ENCODE data around the gene HOXD9. TPM values are rescaled to one million over a fixed set of nuclear protein-coding genes. Genes with fewer than 3 reads are reported as not detected.
A peak's percentile ranks its signal among the peaks of the same experiment; 100 is the strongest.

HOXD9 gene
- 10 to 100 TPM in 2 of 4 donors, 1 to 10 TPM in 2; 2.7 to 13.3 (median 7.5) TPM for total RNA-seq

DNA sequence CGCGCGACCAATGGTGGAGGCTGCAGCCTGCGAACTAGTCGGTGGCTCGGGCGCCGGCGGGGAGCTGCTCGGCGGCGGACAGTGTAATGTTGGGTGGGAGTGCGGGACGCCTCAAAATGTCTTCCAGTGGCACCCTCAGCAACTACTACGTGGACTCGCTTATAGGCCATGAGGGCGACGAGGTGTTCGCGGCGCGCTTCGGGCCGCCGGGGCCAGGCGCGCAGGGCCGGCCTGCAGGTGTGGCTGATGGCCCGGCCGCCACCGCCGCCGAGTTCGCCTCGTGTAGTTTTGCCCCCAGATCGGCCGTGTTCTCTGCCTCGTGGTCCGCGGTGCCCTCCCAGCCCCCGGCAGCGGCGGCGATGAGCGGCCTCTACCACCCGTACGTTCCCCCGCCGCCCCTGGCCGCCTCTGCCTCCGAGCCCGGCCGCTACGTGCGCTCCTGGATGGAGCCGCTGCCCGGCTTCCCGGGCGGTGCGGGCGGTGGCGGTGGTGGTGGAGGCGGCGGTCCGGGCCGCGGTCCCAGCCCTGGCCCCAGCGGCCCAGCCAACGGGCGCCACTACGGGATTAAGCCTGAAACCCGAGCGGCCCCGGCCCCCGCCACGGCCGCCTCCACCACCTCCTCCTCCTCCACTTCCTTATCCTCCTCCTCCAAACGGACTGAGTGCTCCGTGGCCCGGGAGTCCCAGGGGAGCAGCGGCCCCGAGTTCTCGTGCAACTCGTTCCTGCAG, at the start of gene HOXD9:
HOXD9 (plus strand) TSS at position 37 of the 728 bp plus-strand sequence; CDS start at position 87, 50 bp downstream.
- TF ChIP-seq, protein P1, sequence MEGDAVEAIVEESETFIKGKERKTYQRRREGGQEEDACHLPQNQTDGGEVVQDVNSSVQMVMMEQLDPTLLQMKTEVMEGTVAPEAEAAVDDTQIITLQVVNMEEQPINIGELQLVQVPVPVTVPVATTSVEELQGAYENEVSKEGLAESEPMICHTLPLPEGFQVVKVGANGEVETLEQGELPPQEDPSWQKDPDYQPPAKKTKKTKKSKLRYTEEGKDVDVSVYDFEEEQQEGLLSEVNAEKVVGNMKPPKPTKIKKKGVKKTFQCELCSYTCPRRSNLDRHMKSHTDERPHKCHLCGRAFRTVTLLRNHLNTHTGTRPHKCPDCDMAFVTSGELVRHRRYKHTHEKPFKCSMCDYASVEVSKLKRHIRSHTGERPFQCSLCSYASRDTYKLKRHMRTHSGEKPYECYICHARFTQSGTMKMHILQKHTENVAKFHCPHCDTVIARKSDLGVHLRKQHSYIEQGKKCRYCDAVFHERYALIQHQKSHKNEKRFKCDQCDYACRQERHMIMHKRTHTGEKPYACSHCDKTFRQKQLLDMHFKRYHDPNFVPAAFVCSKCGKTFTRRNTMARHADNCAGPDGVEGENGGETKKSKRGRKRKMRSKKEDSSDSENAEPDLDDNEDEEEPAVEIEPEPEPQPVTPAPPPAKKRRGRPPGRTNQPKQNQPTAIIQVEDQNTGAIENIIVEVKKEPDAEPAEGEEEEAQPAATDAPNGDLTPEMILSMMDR (IDR thresholded peaks at IDR 0.05), result no peak
- TF ChIP-seq POLR2A (IDR thresholded peaks at IDR 0.05), result peak; percentile 44
- peak; percentile 50 to 71 (median 66) for TF ChIP-seq POLR2AphosphoS5 (IDR thresholded peaks at IDR 0.05)
- TF ChIP-seq EP300 (IDR thresholded peaks at IDR 0.05; ENCODE audit: low read depth), result no peak
- WGBS, 2 donors (ENCODE audit: low coverage in 1 of 2), result 6% methylated on average over 32 of the region's 84 CpGs; no CpG with 5 or more reads in 1 of the 2 donors
- in situ Hi-C loops (cut with MboI; ENCODE audit: low pct_ligation_motif_present in 1 of 4, low pct_unique_long_range_greater_than_20kb in 1 of 4, low sequenced_read_pairs in 3 of 4) (loop anchor here (10.0 to 25.0 kb wide), 5 partner anchors 332 to 1032 kb away; no protein-coding TSS in a partner anchor), intact Hi-C loops (cut with DNase I; ENCODE audit: low total_unique reads) (no loop called here)
- Histone ChIP-seq H3K4me3 (peak within 1 kb of the TSS; percentile 38 to 72 (median 55)), H3K27ac (peak within 1 kb of the TSS; percentile 78 to 88 (median 86)), H3K9me3 (no peaks in the 10 kb centered on the region), H3K27me3 (peaks cover 96% of the 10 kb centered on the region), H3K4me1 (peaks cover under 1 to 27% (median 17%) of the 10 kb centered on the region in 4 donors), H3K36me3 (no peaks in the 10 kb centered on the region)
- DNase-seq, result peak; percentile 74

DNA sequence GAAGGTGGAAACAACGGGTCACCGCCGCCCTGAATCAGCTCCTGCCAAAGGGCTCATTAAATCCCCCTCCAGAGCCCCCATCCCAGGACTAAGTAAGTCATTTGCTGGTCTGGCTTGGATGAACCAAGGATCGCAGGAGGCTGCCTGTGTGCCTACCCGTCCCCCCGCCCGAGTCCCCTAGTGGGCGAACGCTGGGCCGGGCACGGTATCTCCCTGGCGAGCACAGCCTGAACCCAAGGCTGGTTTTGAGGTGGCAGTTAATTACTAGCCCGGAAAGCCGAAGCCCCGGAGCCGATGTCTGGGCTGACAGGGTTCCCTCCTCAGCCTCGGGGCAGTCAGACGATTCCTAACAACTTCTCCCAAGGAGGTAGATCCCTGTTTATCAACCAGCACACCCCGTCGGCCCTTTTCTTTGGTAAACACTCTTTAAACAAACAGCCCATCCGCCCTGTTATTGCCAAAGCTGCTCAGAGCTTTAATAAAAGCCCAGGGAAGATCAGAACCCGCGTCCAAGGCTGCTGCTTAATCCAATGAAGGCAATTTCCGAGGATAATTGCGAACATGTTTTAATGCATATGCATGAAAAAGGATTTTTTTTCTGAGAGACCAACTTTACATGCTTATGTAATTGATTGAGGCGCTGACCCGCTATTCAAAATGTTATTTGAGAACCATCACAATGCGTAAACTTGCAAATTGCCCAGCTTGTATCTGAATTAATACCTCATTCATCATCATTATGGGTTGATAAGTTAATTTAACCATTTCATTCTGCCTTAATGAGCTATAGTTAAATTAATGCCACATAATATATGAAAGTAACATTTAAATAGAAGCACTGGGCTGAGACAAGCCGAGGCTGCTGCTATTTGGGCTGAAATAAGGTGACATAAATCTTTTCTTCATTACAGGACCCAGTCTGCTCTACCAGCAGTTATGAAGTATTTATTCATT, 49.3 kb upstream of the HOXD9 start:
- no peak for DNase-seq
- peaks cover under 1 to 5% (median 4%) of the 10 kb centered on the region in 4 donors for H3K4me1 ChIP-seq
- TF ChIP-seq, protein P1 (IDR thresholded peaks at IDR 0.05), result no peak
- TF ChIP-seq POLR2A (IDR thresholded peaks at IDR 0.05) (no peak), POLR2AphosphoS5 (IDR thresholded peaks at IDR 0.05) (no peak), EP300 (IDR thresholded peaks at IDR 0.05; ENCODE audit: low read depth) (no peak)
- no peaks in the 10 kb centered on the region for H3K36me3 ChIP-seq
- H3K27me3 ChIP-seq, result peaks cover 100% of the 10 kb centered on the region
- 11 to 12% methylated on average over 8 to 29 of the region's 29 CpGs for WGBS, 2 donors (ENCODE audit: low coverage in 1 of 2)
- intact Hi-C loops (cut with DNase I; ENCODE audit: low total_unique reads) (no loop called here), in situ Hi-C loops (cut with MboI; ENCODE audit: low pct_ligation_motif_present in 1 of 4, low pct_unique_long_range_greater_than_20kb in 1 of 4, low sequenced_read_pairs in 3 of 4) (loop anchor here in 2 of 4 donors (10.0 kb wide), 2 partner anchors 388 to 708 kb away; no protein-coding TSS in a partner anchor)
- no peak overlapping the region for H3K4me3 ChIP-seq
- H3K9me3 ChIP-seq, result no peaks in the 10 kb centered on the region
- no peak overlapping the region for H3K27ac ChIP-seq

DNA sequence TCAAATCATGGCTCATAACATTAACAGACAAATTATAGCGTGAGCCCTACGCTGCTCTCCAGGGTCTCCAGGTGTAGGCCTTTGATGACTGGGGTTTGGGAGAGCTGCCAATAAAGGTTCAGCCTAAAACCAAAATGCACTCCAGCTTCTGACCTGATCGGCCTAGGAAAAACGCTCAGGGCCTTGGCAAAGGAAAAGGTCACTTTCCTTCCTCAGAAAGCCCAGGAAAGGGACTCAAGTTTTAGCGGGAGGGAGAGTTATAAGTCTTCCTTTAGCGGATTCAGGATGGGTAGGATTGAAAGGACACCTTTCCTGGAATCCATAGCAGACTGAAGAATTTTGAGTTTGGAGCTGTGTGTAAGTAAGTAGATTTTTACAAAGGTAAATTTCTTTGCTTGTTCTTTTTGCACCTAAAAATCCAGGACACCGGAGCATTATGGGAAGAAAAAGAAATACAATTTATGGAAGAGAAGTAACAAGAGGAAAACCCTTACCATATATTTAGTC, 47.5 kb upstream of the HOXD9 start:
- Histone ChIP-seq H3K36me3 (no peaks in the 10 kb centered on the region), H3K27ac (no peak overlapping the region), H3K27me3 (peaks cover 100% of the 10 kb centered on the region), H3K4me3 (no peak overlapping the region), H3K4me1 (peaks cover 6 to 11% (median 9%) of the 10 kb centered on the region in 4 donors), H3K9me3 (no peaks in the 10 kb centered on the region)
- WGBS, 2 donors (ENCODE audit: low coverage in 1 of 2), result 22 to 37% methylated on average over 5 to 7 of the region's 7 CpGs
- in situ Hi-C loops (cut with MboI; ENCODE audit: low pct_ligation_motif_present in 1 of 4, low pct_unique_long_range_greater_than_20kb in 1 of 4, low sequenced_read_pairs in 3 of 4) (loop anchor here in 3 of 4 donors (10.0 to 25.0 kb wide), 4 partner anchors 388 to 713 kb away; no protein-coding TSS in a partner anchor), intact Hi-C loops (cut with DNase I; ENCODE audit: low total_unique reads) (no loop called here)
- DNase-seq, result no peak
- TF ChIP-seq, protein P1 (IDR thresholded peaks at IDR 0.05), result no peak

Measured in transverse colon (tissue), 4 donors.